ENCODE data around the gene CEP85L. TPM values are rescaled to one million over a fixed set of nuclear protein-coding genes. Genes with fewer than 3 reads are reported as not detected.

The CEP85L gene
- total RNA-seq (10 to 100 TPM; 28.4 to 29.1 TPM), polyA plus RNA-seq (32.1 TPM)

DNA sequence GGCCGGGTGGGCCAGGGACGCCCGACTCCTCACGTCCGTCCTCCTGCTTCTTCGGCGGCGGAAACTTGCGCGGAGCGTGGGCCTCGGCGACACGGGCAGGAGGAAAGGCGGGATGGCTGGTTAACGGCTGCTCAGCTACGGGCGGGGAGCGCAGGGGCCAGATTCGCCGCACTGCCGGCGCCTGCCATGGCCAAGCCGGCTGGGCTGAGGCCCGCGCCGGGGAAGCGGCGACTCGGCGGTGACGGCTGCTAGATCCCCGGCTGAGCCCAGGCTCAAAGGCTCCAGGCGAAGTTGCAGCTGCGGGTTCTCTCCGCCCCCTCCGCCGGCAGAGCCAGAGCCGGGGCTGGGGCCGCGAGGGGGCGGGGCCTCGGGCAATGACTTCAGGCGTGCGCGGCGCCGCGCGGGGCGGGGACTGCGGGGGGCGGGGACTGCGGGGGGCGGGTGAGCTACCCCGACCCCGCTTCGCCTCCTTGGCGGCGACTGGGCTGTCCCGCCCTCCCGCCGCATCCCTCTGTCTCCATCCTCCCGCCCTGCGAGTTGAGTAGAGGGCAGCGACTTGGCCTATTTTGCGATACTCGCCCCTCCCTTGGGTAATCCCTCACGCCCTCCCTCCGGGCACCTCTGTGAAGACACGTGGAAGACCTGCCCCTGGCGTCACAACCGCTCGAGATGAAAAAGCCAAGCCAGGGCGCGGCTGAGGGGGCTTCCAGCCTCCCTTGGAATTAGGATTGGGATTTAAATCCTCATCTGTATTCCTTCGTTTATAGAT lies at the start of gene CEP85L:
Gene CEP85L, minus strand, starts transcription at position 310 of the 769 bp plus-strand sequence. CDS start 322 bp downstream, outside the sequence.
- Histone ChIP-seq H3K36me3 (ENCODE audit: insufficient read depth, low read length) (no peaks in the 10 kb centered on the region), H3K4me3 (ENCODE audit: low read length) (peak within 1 kb of the TSS; percentile 75), H3K27ac (ENCODE audit: low read depth, low read length) (peak within 1 kb of the TSS; percentile 82), H3K4me1 (ENCODE audit: insufficient read depth, low read length) (peaks cover 34% of the 10 kb centered on the region), H3K27me3 (ENCODE audit: insufficient read depth, low read length, poor library complexity, severe bottlenecking) (no peaks in the 10 kb centered on the region), H3K9me3 (ENCODE audit: low read length) (no peaks in the 10 kb centered on the region)
- POLR2A ChIA-PET, result interaction anchor here (0.8 to 1.6 kb wide), 12 partner anchors 9 to 284 kb away, joined by 3 to 28 read pairs (median 5); partner anchors contain the start of genes ASF1A and MCM9
- CTCF ChIA-PET, result interaction anchor here (0.8 to 2.7 kb wide), 13 partner anchors 13 to 242 kb away, joined by 3 to 6 read pairs (median 4); partner anchors contain the start of gene ASF1A
- Mint-ChIP-seq H3K27ac (peak within 1 kb of the TSS; percentile 87 to 98 (median 97)), H3K36me3 (peaks cover 0 to 8% (median 3%) of the 10 kb centered on the region in 3 donors), H3K4me1 (peaks cover 45 to 56% (median 54%) of the 10 kb centered on the region in 3 donors), H3K9me3 (no peaks in the 10 kb centered on the region), H3K27me3 (peaks cover 0 to 2% of the 10 kb centered on the region in 2 donors), H3K4me3 (peak within 1 kb of the TSS; percentile 94 to 98 (median 97))
- peak; percentile 87 to 94 (median 89) for DNase-seq

DNA sequence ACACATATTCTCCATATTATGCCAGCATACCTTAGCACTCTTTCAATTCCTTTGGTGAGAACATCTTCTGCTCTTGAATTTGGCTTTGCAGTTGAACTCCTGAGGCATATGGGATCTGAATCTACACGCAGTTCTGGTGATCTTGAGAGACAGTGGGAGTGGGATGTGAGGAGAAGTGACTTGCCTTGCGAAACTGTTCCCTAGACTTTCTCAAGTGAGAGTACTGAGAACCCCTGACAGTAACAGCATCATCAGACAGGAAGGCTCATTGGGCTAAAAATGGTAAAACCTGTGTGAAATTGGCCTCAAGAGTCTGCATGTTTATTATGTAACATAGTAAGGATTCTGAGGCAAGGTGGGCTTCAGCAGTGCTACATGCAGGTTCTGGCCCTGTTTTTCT lies 49.1 kb upstream of the CEP85L start:
- H3K27ac Mint-ChIP-seq, result peak overlapping the region in 4 of 8 donors; percentile 13 to 75 (median 50)
- no peaks in the 10 kb centered on the region for H3K9me3 Mint-ChIP-seq
- Histone ChIP-seq H3K4me3 (ENCODE audit: low read length) (no peak overlapping the region), H3K4me1 (ENCODE audit: insufficient read depth, low read length) (peaks cover 35% of the 10 kb centered on the region), H3K9me3 (ENCODE audit: low read length) (no peaks in the 10 kb centered on the region), H3K27ac (ENCODE audit: low read depth, low read length) (no peak overlapping the region), H3K36me3 (ENCODE audit: insufficient read depth, low read length) (no peaks in the 10 kb centered on the region), H3K27me3 (ENCODE audit: insufficient read depth, low read length, poor library complexity, severe bottlenecking) (no peaks in the 10 kb centered on the region)
- peaks cover 16 to 55% (median 17%) of the 10 kb centered on the region in 3 donors for H3K36me3 Mint-ChIP-seq
- H3K4me3 Mint-ChIP-seq, result no peak overlapping the region
- DNase-seq, result no peak
- peaks cover 56 to 90% (median 89%) of the 10 kb centered on the region in 3 donors for H3K4me1 Mint-ChIP-seq
- H3K27me3 Mint-ChIP-seq, result no peaks in the 10 kb centered on the region
- CTCF ChIA-PET, result no interaction called here
- POLR2A ChIA-PET, result no interaction called here

DNA sequence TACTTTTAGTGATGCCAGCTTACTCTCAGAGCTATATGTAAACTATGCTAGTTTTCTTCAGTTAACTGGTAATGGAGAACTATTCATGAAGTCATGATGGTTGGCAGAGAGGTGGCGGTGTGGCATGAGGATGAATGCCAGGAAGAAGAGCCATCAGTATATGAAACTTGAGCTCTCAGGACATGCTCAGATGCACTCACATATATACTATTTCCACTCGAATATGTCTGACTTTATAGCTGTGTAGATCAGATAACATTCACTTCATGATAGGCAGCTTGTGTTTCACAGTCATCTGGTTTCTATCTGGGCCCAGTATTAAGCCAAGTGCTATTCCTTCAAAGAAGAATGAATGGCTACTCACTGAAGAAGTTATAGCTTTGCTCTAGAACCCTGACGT lies 46.2 kb upstream of the CEP85L start:
- no peaks in the 10 kb centered on the region for H3K9me3 Mint-ChIP-seq

DNA sequence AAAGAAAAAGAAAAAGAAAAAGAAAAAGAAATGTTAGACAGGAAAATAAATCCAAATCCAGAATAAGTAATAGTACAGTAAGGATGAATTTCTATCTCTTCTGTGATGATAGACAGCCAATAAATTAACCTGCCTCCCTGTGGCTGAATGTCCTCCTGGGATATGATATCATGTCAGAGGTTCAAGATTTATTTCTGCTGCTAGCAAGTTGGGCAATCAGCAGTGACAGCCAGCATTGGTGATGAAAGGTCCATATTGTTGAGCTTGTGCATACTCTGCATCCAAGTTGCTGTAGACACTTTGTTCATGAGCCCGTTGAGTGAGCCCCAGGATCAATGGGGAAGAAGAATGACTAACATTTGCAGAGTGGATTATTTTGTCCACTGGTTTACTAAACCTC lies 44.9 kb upstream of the CEP85L start:
- Mint-ChIP-seq H3K27ac (peak overlapping the region in 3 of 8 donors; percentile 12 to 33 (median 28)), H3K27me3 (no peaks in the 10 kb centered on the region), H3K9me3 (no peaks in the 10 kb centered on the region), H3K36me3 (peaks cover 13 to 66% (median 15%) of the 10 kb centered on the region in 3 donors), H3K4me1 (peaks cover 63 to 91% (median 90%) of the 10 kb centered on the region in 3 donors), H3K4me3 (no peak overlapping the region)
- ChIA-PET CTCF (interaction anchor here (0.7 to 1.9 kb wide), 3 partner anchors 9 to 100 kb away, joined by 3 to 9 read pairs (median 4); no protein-coding TSS in a partner anchor), POLR2A (no interaction called here)
- Histone ChIP-seq H3K27ac (ENCODE audit: low read depth, low read length) (no peak overlapping the region), H3K4me3 (ENCODE audit: low read length) (no peak overlapping the region), H3K4me1 (ENCODE audit: insufficient read depth, low read length) (peaks cover 39% of the 10 kb centered on the region), H3K27me3 (ENCODE audit: insufficient read depth, low read length, poor library complexity, severe bottlenecking) (no peaks in the 10 kb centered on the region), H3K9me3 (ENCODE audit: low read length) (no peaks in the 10 kb centered on the region), H3K36me3 (ENCODE audit: insufficient read depth, low read length) (no peaks in the 10 kb centered on the region)
- no peak for DNase-seq

More for the DNA sequence above, 46.2 kb upstream of the CEP85L start:
- POLR2A ChIA-PET, result interaction anchor here (0.6 kb wide), 1 partner anchor 13 kb away, joined by 3 read pairs; no protein-coding TSS in a partner anchor
- peaks cover 62 to 92% (median 92%) of the 10 kb centered on the region in 3 donors for H3K4me1 Mint-ChIP-seq
- H3K4me1 ChIP-seq (ENCODE audit: insufficient read depth, low read length), result peaks cover 32% of the 10 kb centered on the region
- CTCF ChIA-PET, result interaction anchor here (0.6 to 1.9 kb wide), 8 partner anchors 11 to 103 kb away, joined by 3 to 16 read pairs (median 3); no protein-coding TSS in a partner anchor
- H3K27ac Mint-ChIP-seq, result peak overlapping the region in 3 of 8 donors; percentile 28 to 47 (median 35)
- H3K27me3 Mint-ChIP-seq, result no peaks in the 10 kb centered on the region
- H3K4me3 Mint-ChIP-seq, result peak overlapping the region in 1 of 7 donors; percentile 3
- no peak for DNase-seq
- no peaks in the 10 kb centered on the region for H3K27me3 ChIP-seq (ENCODE audit: insufficient read depth, low read length, poor library complexity, severe bottlenecking)
- no peaks in the 10 kb centered on the region for H3K9me3 ChIP-seq (ENCODE audit: low read length)
- no peaks in the 10 kb centered on the region for H3K36me3 ChIP-seq (ENCODE audit: insufficient read depth, low read length)
- H3K27ac ChIP-seq (ENCODE audit: low read depth, low read length), result no peak overlapping the region
- H3K36me3 Mint-ChIP-seq, result peaks cover 19 to 71% (median 26%) of the 10 kb centered on the region in 3 donors
- H3K4me3 ChIP-seq (ENCODE audit: low read length), result no peak overlapping the region

DNA sequence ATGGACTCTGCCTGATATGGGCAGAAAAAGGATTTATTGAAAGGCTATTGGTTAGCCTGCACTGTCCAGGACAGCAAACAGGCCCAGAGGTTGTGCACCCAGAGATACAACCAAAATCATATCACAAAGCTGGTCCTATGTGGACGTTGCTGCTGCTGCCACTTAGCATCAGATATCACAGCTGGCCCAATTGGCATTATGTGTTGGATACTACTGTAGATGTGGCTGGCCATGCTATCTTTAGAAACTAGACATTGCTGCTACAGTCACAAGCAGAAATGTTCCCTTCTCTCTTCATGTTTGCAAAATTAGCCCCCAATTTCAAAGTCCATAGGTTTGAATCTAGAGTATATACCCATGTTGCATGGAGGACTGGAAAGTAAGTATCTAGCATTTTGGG lies 42.2 kb upstream of the CEP85L start:
- Histone ChIP-seq H3K36me3 (ENCODE audit: insufficient read depth, low read length) (no peaks in the 10 kb centered on the region), H3K9me3 (ENCODE audit: low read length) (no peaks in the 10 kb centered on the region), H3K4me3 (ENCODE audit: low read length) (no peak overlapping the region), H3K27ac (ENCODE audit: low read depth, low read length) (no peak overlapping the region), H3K4me1 (ENCODE audit: insufficient read depth, low read length) (peaks cover 32% of the 10 kb centered on the region), H3K27me3 (ENCODE audit: insufficient read depth, low read length, poor library complexity, severe bottlenecking) (no peaks in the 10 kb centered on the region)
- CTCF ChIA-PET, result no interaction called here
- Mint-ChIP-seq H3K9me3 (no peaks in the 10 kb centered on the region), H3K27me3 (no peaks in the 10 kb centered on the region), H3K36me3 (peaks cover 13 to 63% (median 21%) of the 10 kb centered on the region in 3 donors), H3K27ac (peak overlapping the region in 5 of 8 donors; percentile 8 to 94 (median 45)), H3K4me3 (peak overlapping the region in 1 of 7 donors; percentile 11), H3K4me1 (peaks cover 58 to 91% (median 90%) of the 10 kb centered on the region in 3 donors)
- POLR2A ChIA-PET, result interaction anchor here (0.6 kb wide), 1 partner anchor 109 kb away, joined by 4 read pairs; no protein-coding TSS in a partner anchor
- no peak for DNase-seq

DNA sequence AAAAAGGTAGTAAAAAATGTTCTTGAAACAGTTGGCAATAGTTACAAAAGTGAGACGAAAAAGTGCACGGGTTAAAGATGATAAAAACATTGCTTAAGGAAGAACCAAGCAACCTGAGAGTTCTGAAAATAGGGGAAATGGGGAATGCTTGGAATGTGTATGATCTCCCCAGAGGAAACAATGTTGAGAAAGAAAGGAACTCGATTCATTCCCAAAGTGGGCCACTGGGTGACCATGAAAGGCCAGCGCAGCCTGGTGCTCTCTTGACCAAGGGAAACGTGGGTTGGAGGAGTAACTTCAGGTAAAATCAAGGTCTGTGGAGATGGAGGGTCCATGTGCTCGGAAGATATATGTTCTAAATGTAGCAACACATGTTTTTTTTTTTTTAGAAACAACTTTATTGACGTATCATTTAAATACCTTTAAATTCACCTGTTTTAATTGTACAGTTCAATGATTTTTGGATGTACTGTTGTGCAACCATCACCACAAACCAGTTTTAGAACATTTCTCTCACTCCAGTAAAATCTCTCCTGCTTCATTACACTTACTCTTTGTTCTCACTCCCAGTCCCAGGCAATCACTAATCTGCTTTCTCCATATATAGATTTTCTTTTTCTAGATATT lies 34.5 kb upstream of the CEP85L start:
- no peaks in the 10 kb centered on the region for H3K27me3 ChIP-seq (ENCODE audit: insufficient read depth, low read length, poor library complexity, severe bottlenecking)
- Mint-ChIP-seq H3K9me3 (no peaks in the 10 kb centered on the region), H3K27ac (peak overlapping the region in 6 of 8 donors; percentile 10 to 89 (median 37)), H3K27me3 (no peaks in the 10 kb centered on the region), H3K4me3 (no peak overlapping the region), H3K36me3 (peaks cover 14 to 19% (median 18%) of the 10 kb centered on the region in 3 donors), H3K4me1 (peaks cover 55 to 83% (median 78%) of the 10 kb centered on the region in 3 donors)
- no peak overlapping the region for H3K27ac ChIP-seq (ENCODE audit: low read depth, low read length)
- no peaks in the 10 kb centered on the region for H3K36me3 ChIP-seq (ENCODE audit: insufficient read depth, low read length)
- ChIA-PET POLR2A (interaction anchor here (0.6 kb wide), 1 partner anchor 55 kb away, joined by 3 read pairs; no protein-coding TSS in a partner anchor), CTCF (interaction anchor here (2.1 kb wide), 1 partner anchor 35 kb away, joined by 4 read pairs; the partner anchor contains the start of gene CEP85L)
- no peak for DNase-seq
- H3K9me3 ChIP-seq (ENCODE audit: low read length), result no peaks in the 10 kb centered on the region
- H3K4me1 ChIP-seq (ENCODE audit: insufficient read depth, low read length), result peaks cover 28% of the 10 kb centered on the region
- no peak overlapping the region for H3K4me3 ChIP-seq (ENCODE audit: low read length)

DNA sequence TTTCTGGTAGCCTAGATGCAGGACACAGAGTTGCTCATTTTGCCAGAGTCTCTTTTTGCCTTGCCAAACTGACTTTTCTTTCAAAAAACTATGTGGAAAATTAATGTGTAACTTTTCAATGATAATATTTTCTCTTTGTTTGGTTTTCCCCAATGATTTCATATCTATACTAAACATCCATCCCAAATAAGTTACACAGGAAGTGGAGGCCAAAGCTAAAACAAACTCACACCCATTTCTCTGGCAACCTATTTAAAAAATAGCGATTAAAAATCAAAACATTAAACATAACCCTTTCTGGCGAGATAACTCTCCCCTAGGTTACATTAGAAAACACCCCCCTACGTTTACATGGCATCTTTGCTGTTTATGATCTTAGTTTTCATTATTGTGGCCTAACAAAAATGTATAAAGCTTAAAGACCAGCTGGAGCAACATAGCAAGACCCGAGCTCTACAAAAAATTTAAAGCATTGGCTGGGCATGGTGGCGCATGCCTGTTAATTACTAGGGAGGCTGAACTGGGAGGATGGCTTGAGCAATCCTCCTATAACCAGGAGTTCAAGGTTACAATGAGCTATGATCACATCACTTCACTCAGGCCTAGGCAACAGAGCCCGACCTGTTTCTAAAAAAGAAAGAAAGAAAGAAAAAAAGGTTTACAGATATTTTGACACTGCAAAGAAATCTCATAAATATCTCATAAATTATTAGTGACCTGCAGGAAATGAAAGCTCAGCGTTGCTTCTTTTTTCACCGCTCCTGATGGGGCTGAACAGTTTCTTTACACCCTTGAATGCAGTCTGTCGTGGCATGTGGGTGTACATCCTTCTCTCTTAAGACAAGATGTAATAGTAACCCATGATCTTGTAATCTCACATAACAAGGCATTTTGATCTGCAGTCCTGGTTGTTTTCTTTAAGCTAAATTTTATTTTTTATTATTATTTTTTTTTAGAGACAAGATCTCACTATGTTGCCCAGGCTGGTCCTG lies 32.8 kb upstream of the CEP85L start:
- POLR2A ChIA-PET, result interaction anchor here (1.5 to 1.7 kb wide), 2 partner anchors 25 to 33 kb away, joined by 4 to 6 read pairs; partner anchors contain the start of gene CEP85L
- no peaks in the 10 kb centered on the region for H3K9me3 ChIP-seq (ENCODE audit: low read length)
- H3K4me3 ChIP-seq (ENCODE audit: low read length), result no peak overlapping the region
- CTCF ChIA-PET, result interaction anchor here (1.0 to 2.1 kb wide), 6 partner anchors 22 to 119 kb away, joined by 3 to 5 read pairs (median 4); partner anchors contain the start of gene CEP85L
- no peaks in the 10 kb centered on the region for H3K27me3 Mint-ChIP-seq
- no peak overlapping the region for H3K27ac ChIP-seq (ENCODE audit: low read depth, low read length)
- peaks cover 59 to 82% (median 77%) of the 10 kb centered on the region in 3 donors for H3K4me1 Mint-ChIP-seq
- H3K27ac Mint-ChIP-seq, result peak overlapping the region; percentile 13 to 84 (median 77)
- H3K36me3 ChIP-seq (ENCODE audit: insufficient read depth, low read length), result no peaks in the 10 kb centered on the region
- peaks cover 39% of the 10 kb centered on the region for H3K4me1 ChIP-seq (ENCODE audit: insufficient read depth, low read length)
- H3K4me3 Mint-ChIP-seq, result peak overlapping the region in 6 of 7 donors; percentile 0 to 61 (median 34)
- H3K9me3 Mint-ChIP-seq, result no peaks in the 10 kb centered on the region
- peaks cover 7 to 12% (median 10%) of the 10 kb centered on the region in 3 donors for H3K36me3 Mint-ChIP-seq
- H3K27me3 ChIP-seq (ENCODE audit: insufficient read depth, low read length, poor library complexity, severe bottlenecking), result no peaks in the 10 kb centered on the region
- DNase-seq, result no peak

Data from CD8-positive, alpha-beta memory T cell (primary cell).